ENCODE data around the gene NCAN. TPM values are rescaled to one million over a fixed set of nuclear protein-coding genes. Genes with fewer than 3 reads are reported as not detected.

NCAN gene
- total and polyA plus RNA-seq, 9 of the 15 experiments (the other 6 are each of a cell fraction or from before 2014, with no cell fraction given) = 0.04 TPM; not detected in 8

DNA sequence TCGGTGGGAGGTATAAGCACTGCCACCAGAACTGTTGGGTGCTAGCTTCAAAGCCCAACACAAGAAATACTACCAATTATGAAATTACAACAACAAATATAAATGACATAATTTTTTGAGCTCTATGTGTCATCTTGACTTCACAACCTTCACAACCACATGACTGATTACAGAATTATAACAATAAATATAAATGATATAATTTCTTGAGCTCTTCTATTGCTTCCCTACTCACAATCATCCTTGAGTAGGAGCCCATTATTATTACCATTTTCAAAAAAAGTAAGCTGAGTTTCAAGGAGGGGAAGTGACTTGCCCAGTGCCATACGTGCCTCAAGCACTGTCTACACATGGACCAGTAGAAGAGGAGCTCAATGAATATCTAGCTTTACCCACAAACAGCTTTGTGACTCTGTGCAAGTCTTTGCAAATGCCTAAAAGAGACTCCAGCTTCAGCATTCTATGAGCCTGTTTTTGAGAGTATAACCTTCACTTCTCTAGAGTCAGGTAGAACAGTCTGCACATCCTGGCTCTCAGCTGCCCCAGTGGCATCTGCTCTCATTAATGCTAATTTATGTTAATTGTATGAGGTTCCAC is 22.6 kb downstream of the NCAN start (continued):
- no peak for TF ChIP-seq MBD1 (CRISPR knock-in tag; IDR thresholded peaks at IDR 0.05)
- TF ChIP-seq ZNF76 (CRISPR knock-in tag; IDR thresholded peaks at IDR 0.05; ENCODE audit: borderline replicate concordance) = no peak

DNA sequence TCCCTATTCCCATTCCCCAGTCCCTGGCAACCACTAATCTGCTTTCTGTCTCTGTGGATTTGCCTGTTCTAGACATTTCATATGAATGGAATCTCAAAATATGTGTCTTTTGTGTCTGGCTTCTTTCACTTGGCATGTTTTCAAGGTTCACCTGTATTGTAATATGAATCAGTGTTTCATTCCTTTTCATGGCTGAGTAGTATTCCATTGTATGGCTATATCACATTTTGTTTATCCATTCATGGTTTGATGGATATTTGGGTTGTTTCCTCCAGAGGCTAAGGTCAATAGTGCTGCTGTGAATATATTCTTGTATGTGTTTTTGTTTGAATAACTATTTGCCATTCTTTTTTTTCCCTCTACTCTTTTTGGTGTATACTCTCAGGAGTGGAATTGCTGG is 24.4 kb downstream of the NCAN start:
- peaks cover 10 to 22% of the 10 kb centered on the region in 2 experiments; a peak in 4 of 5 replicates for H3K27me3 ChIP-seq (ENCODE audit: control insufficient read depth in 2 of 2, insufficient read depth in 2 of 2, low read length in 2 of 2)
- no peaks in the 10 kb centered on the region for H3K36me3 ChIP-seq (ENCODE audit: control insufficient read depth, insufficient read depth, low read length)
- CTCF ChIA-PET (ENCODE audit: low intra/inter-chr PET ratio) = no interaction called here
- no peak overlapping the region for H3K4me2 ChIP-seq (ENCODE audit: insufficient read depth, low read length)
- ATAC-seq = no peak
- H2AFZ ChIP-seq (ENCODE audit: low read depth, low read length) = no peak overlapping the region
- peaks cover 0 to 8% of the 10 kb centered on the region in 2 experiments; a peak in 2 of 5 replicates for H3K4me1 ChIP-seq (replicated peaks in 1 of 2; ENCODE audit: control insufficient read depth in 2 of 2, insufficient read depth in 2 of 2, low read length in 2 of 2)
- POLR2A ChIA-PET = no interaction called here
- FAIRE-seq = no peak
- no peaks in the 10 kb centered on the region for H4K20me1 ChIP-seq (replicated peaks; ENCODE audit: control insufficient read depth, insufficient read depth, low read length)
- no peak overlapping the region for H3K9ac ChIP-seq (ENCODE audit: insufficient read depth in 1 of 2, low read depth in 2 of 2, low read length in 2 of 2)
- DNase-seq (ENCODE audit: extremely low read depth in 1 of 4, low spot score in 3 of 4) = no peak
- in situ Hi-C loops (cut with MboI) (no loop called here), intact Hi-C loops (cut with micrococcal nuclease) (no loop called here)
- no peak overlapping the region for H3K27ac ChIP-seq (ENCODE audit: extremely low read depth, low read depth, low read length)
- H3K4me3 ChIP-seq = no peak overlapping the region
- peaks cover 10% of the 10 kb centered on the region for H3K9me3 ChIP-seq (replicated peaks; ENCODE audit: control insufficient read depth, insufficient read depth, low read depth, low read length)
- BruUV-seq (replicated peaks) = no TSS peak
- no peaks in the 10 kb centered on the region for H3K9me1 ChIP-seq (ENCODE audit: control insufficient read depth, insufficient read depth, low read length)
- H3K79me2 ChIP-seq (ENCODE audit: control insufficient read depth, insufficient read depth, low read length) = no peaks in the 10 kb centered on the region
- TF ChIP-seq ZNF146 (CRISPR knock-in tag; IDR thresholded peaks at IDR 0.05; ENCODE audit: unreplicated experiment) (peak; percentile 94), ELK3 (CRISPR knock-in tag; IDR thresholded peaks at IDR 0.05) (no peak), KDM1A (IDR thresholded peaks at IDR 0.05) (peak; percentile 9 to 49; a peak in 3 of 4 replicates), MBD1 (CRISPR knock-in tag; IDR thresholded peaks at IDR 0.05) (no peak), ZFPM2 (CRISPR knock-in tag; IDR thresholded peaks at IDR 0.05) (no peak), BCOR (IDR thresholded peaks at IDR 0.05) (peak; percentile 77), DEAF1 (CRISPR knock-in tag; IDR thresholded peaks at IDR 0.05) (no peak), ZKSCAN8 (CRISPR knock-in tag; IDR thresholded peaks at IDR 0.05) (no peak), ZNF354B (CRISPR knock-in tag; IDR thresholded peaks at IDR 0.05) (no peak)
- TF ChIP-seq, protein P1, sequence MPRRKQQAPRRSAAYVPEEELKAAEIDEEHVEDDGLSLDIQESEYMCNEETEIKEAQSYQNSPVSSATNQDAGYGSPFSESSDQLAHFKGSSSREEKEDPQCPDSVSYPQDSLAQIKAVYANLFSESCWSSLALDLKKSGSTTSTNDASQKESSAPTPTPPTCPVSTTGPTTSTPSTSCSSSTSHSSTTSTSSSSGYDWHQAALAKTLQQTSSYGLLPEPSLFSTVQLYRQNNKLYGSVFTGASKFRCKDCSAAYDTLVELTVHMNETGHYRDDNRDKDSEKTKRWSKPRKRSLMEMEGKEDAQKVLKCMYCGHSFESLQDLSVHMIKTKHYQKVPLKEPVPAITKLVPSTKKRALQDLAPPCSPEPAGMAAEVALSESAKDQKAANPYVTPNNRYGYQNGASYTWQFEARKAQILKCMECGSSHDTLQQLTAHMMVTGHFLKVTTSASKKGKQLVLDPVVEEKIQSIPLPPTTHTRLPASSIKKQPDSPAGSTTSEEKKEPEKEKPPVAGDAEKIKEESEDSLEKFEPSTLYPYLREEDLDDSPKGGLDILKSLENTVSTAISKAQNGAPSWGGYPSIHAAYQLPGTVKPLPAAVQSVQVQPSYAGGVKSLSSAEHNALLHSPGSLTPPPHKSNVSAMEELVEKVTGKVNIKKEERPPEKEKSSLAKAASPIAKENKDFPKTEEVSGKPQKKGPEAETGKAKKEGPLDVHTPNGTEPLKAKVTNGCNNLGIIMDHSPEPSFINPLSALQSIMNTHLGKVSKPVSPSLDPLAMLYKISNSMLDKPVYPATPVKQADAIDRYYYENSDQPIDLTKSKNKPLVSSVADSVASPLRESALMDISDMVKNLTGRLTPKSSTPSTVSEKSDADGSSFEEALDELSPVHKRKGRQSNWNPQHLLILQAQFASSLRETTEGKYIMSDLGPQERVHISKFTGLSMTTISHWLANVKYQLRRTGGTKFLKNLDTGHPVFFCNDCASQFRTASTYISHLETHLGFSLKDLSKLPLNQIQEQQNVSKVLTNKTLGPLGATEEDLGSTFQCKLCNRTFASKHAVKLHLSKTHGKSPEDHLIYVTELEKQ (CRISPR knock-in tag; IDR thresholded peaks at IDR 0.05) = no peak

All from K562 (cell line).